H1 (cell line): Measurements from ENCODE around the gene ZNF697. TPM values are rescaled to one million over a fixed set of nuclear protein-coding genes. Genes with fewer than 3 reads are reported as not detected.

Source experiments
- CTCF ChIA-PET: fragments of 300-600 bp; sonication (Branson Sonifier 250); formaldehyde crosslinking; loops from one replicate; lab custom pipeline; 2021; ENCODE audit not compliant: partially characterized antibody; lab: Charles Lee
- POLR2A ChIA-PET: fragments of 300-600 bp; sonication (Branson Sonifier 250); formaldehyde crosslinking; loops from one replicate; lab custom pipeline; 2021; ENCODE audit warnings: inconsistent platforms; ENCODE audit not compliant: partially characterized antibody; lab: Charles Lee
- DNase-seq, 2 experiments: peaks; one replicate each; pipeline versions ENCODE4 v3.0.0 to v3.0.0-alpha.2; 2010 to 2022; ENCODE audit warnings: low spot score in 2 of 2, low read depth in 1 of 2, mixed read lengths in 1 of 2
- FAIRE-seq: peaks from 2 replicates; lab custom pipeline; 2011; peaks lifted over from hg19 to GRCh38; lab: Jason Lieb, UNC
- H2AFZ ChIP-seq: 2 replicates; pipeline ENCODE4 v1.8.1; 2012; ENCODE audit warnings: low read length, inconsistent platforms
- H2AK5ac ChIP-seq: 2 replicates; pipeline ENCODE4 v1.6.1; 2013; ENCODE audit warnings: low read depth, low read length
- H2BK120ac ChIP-seq: replicated peaks from 2 replicates; pipeline ENCODE3; 2013; ENCODE audit warnings: low read depth, low read length, inconsistent platforms
- H2BK12ac ChIP-seq: 2 replicates; pipeline ENCODE4 v1.6.1; 2013; ENCODE audit warnings: low read depth, low read length
- H2BK15ac ChIP-seq: 2 replicates; pipeline ENCODE4 v1.6.1; 2013; ENCODE audit warnings: low read length
- H2BK20ac ChIP-seq: 2 replicates; pipeline ENCODE4 v1.6.1; 2013; ENCODE audit warnings: low read length
- H2BK5ac ChIP-seq: 2 replicates; pipeline ENCODE4 v1.6.1; 2013; ENCODE audit warnings: low read depth, low read length
- H3K14ac ChIP-seq: 2 replicates; pipeline ENCODE4 v1.6.1; 2013; ENCODE audit warnings: inconsistent platforms; ENCODE audit not compliant: insufficient read length
- H3K18ac ChIP-seq: 2 replicates; pipeline ENCODE4 v1.6.1; 2013; ENCODE audit warnings: low read length; ENCODE audit errors: extremely low read depth
- H3K23ac ChIP-seq: 2 replicates; pipeline ENCODE4 v1.6.1; 2013; ENCODE audit warnings: inconsistent platforms; ENCODE audit not compliant: insufficient read length
- H3K23me2 ChIP-seq: 2 replicates; pipeline ENCODE4 v1.6.1; 2013; ENCODE audit warnings: low read depth, low read length
- H3K27ac ChIP-seq: 2 replicates; pipeline ENCODE4 v1.6.1; 2011; ENCODE audit warnings: low read depth, low read length, inconsistent platforms
- H3K27me3 ChIP-seq, 4 experiments: replicated peaks in 1 of 4; 1 replicate in 1 of 4; 2 replicates in 3 of 4; pipeline versions ENCODE4 v1.6.1 to v1.8.1; 2011 to 2013; ENCODE audit warnings: low read length in 3 of 4, mild to moderate bottlenecking in 3 of 4, inconsistent platforms in 2 of 4, mixed read lengths in 2 of 4, moderate library complexity in 1 of 4; ENCODE audit not compliant: control insufficient read depth in 3 of 4, insufficient read depth in 3 of 4; ENCODE audit errors: extremely low read depth in 1 of 4
- H3K36me3 ChIP-seq, 4 experiments: 2 replicates each; pipeline versions ENCODE4 v1.6.1 to v1.8.1; 2011 to 2013; ENCODE audit warnings: mild to moderate bottlenecking in 4 of 4, low read length in 3 of 4, moderate library complexity in 2 of 4, control low read depth in 1 of 4, inconsistent platforms in 1 of 4; ENCODE audit not compliant: insufficient read depth in 4 of 4, control insufficient read depth in 2 of 4
- H3K4ac ChIP-seq: replicated peaks from 2 replicates; pipeline ENCODE3; 2013; ENCODE audit warnings: low read length, low read depth, mixed read lengths, inconsistent platforms; ENCODE audit not compliant: insufficient read length
- H3K4me1 ChIP-seq, 4 experiments: replicated peaks in 1 of 4; 1 replicate in 1 of 4; 2 replicates in 3 of 4; pipeline versions ENCODE4 v1.6.1 to v1.8.1; 2011 to 2013; ENCODE audit warnings: low read length in 3 of 4, inconsistent platforms in 2 of 4, mixed read lengths in 1 of 4; ENCODE audit not compliant: insufficient read depth in 4 of 4, control insufficient read depth in 3 of 4
- H3K4me2 ChIP-seq, 2 experiments: 2 replicates each; pipeline versions ENCODE4 v1.6.1 to v1.8.1; 2011 to 2013; ENCODE audit warnings: low read depth in 2 of 2, low read length in 2 of 2, control low read depth in 1 of 2, inconsistent platforms in 1 of 2, mild to moderate bottlenecking in 1 of 2; ENCODE audit not compliant: insufficient read depth in 1 of 2
- H3K4me3 ChIP-seq, 4 experiments: fragments of 200-600, 300-600 bp in 1 of 4; sonication (generic), shearing (Covaris generic), sonication (Bioruptor Twin) in 1 of 4; 2 replicates each; pipeline versions ENCODE4 v1.5.1 to v1.8.1; 2011 to 2016; ENCODE audit warnings: low read length in 4 of 4, low read depth in 3 of 4, control low read depth in 2 of 4, inconsistent platforms in 2 of 4, mild to moderate bottlenecking in 2 of 4, mixed read lengths in 1 of 4, moderate library complexity in 1 of 4; ENCODE audit not compliant: insufficient read depth in 2 of 4; ENCODE audit errors: extremely low read depth in 1 of 4
- H3K56ac ChIP-seq: replicated peaks from 2 replicates; pipeline ENCODE3; 2013; ENCODE audit warnings: low read depth, mild to moderate bottlenecking, mixed read lengths, low read length, inconsistent platforms; ENCODE audit not compliant: insufficient read length
- H3K79me1 ChIP-seq: 2 replicates; pipeline ENCODE4 v1.6.1; 2013; ENCODE audit warnings: low read depth, low read length, control low read depth
- H3K79me2 ChIP-seq, 2 experiments: 2 replicates each; pipeline versions ENCODE4 v1.6.1 to v1.8.1; 2012 to 2013; ENCODE audit warnings: low read length in 2 of 2, mild to moderate bottlenecking in 2 of 2, inconsistent platforms in 1 of 2; ENCODE audit not compliant: insufficient read depth in 2 of 2, control insufficient read depth in 1 of 2
- H3K9ac ChIP-seq, 4 experiments: replicated peaks in 1 of 4; 1 replicate in 1 of 4; 2 replicates in 3 of 4; pipeline versions ENCODE4 v1.6.1 to v1.8.1; 2011 to 2013; ENCODE audit warnings: low read depth in 3 of 4, low read length in 3 of 4, control low read depth in 2 of 4, mild to moderate bottlenecking in 2 of 4, moderate library complexity in 2 of 4, inconsistent platforms in 1 of 4; ENCODE audit errors: extremely low read depth in 1 of 4
- H3K9me3 ChIP-seq, 2 experiments: 2 replicates each; pipeline versions ENCODE4 v1.6.1 to v1.8.1; 2012 to 2013; ENCODE audit warnings: mild to moderate bottlenecking in 2 of 2, moderate library complexity in 2 of 2, control low read depth in 1 of 2, inconsistent platforms in 1 of 2, low read depth in 1 of 2, low read length in 1 of 2, mixed read lengths in 1 of 2; ENCODE audit not compliant: insufficient read depth in 2 of 2
- H4K20me1 ChIP-seq, 2 experiments: replicated peaks in 1 of 2; 2 replicates each; pipeline versions ENCODE3 to v1.8.1; 2011 to 2013; ENCODE audit warnings: inconsistent platforms in 2 of 2, low read length in 2 of 2, mild to moderate bottlenecking in 1 of 2; ENCODE audit not compliant: insufficient read depth in 2 of 2, control insufficient read depth in 1 of 2
- H4K5ac ChIP-seq: 2 replicates; pipeline ENCODE4 v1.6.1; 2013; ENCODE audit warnings: low read length, low read depth, mixed read lengths, inconsistent platforms; ENCODE audit not compliant: insufficient read length
- H4K8ac ChIP-seq: 2 replicates; pipeline ENCODE4 v1.8.0; 2013; ENCODE audit warnings: mild to moderate bottlenecking, moderate library complexity, low read length, inconsistent platforms; ENCODE audit not compliant: insufficient read depth; ENCODE audit errors: extremely low read depth
- H4K91ac ChIP-seq: replicated peaks from 2 replicates; pipeline ENCODE3; 2013; ENCODE audit warnings: low read length, mixed read lengths, inconsistent platforms; ENCODE audit not compliant: insufficient read length
- BACH1 ChIP-seq: IDR thresholded peaks from 2 replicates; pipeline ENCODE4 v1.6.1; 2012; ENCODE audit warnings: low read length, improper control_type of control experiment
- BCL11A ChIP-seq, 2 experiments: IDR thresholded peaks; one replicate each; pipeline ENCODE4 v1.6.1; 2011; ENCODE audit warnings: low read depth in 2 of 2, low read length in 2 of 2, mild to moderate bottlenecking in 2 of 2
- BRCA1 ChIP-seq: IDR thresholded peaks from 2 replicates; pipeline ENCODE4 v1.6.1; 2012; ENCODE audit warnings: low read depth, low read length, improper control_type of control experiment
- HDAC2 ChIP-seq, 2 experiments: fragments of 300-600 bp in 1 of 2; sonication (generic) in 1 of 2; IDR thresholded peaks; 2 replicates each; pipeline ENCODE4 v1.6.1; 2011 to 2012; ENCODE audit warnings: low read depth in 2 of 2, low read length in 2 of 2, mild to moderate bottlenecking in 2 of 2, moderate library complexity in 2 of 2, borderline replicate concordance in 1 of 2, inconsistent platforms in 1 of 2
- JUN ChIP-seq: IDR thresholded peaks from 2 replicates; pipeline ENCODE4 v1.6.1; 2011; ENCODE audit warnings: low read depth, mild to moderate bottlenecking, improper control_type of control experiment, low read length
- JUND ChIP-seq: IDR thresholded peaks from 2 replicates; pipeline ENCODE4 v1.6.1; 2011; ENCODE audit warnings: mild to moderate bottlenecking, improper control_type of control experiment, low read length
- KDM1A ChIP-seq: fragments of 200-600, 300-600 bp; sonication (generic); IDR thresholded peaks from 2 replicates; pipeline ENCODE4 v1.7.1; 2016; ENCODE audit warnings: mild to moderate bottlenecking, low read length, borderline replicate concordance
- RXRA ChIP-seq: IDR thresholded peaks from 2 replicates; pipeline ENCODE4 v1.6.1; 2011; ENCODE audit warnings: low read depth, mild to moderate bottlenecking, low read length, moderate library complexity; ENCODE audit not compliant: insufficient read depth
- SIRT6 ChIP-seq: IDR thresholded peaks from one replicate; pipeline ENCODE4 v1.7.1; 2012; ENCODE audit warnings: low read length, inconsistent platforms
- WGBS, 2 experiments: shearing (Covaris generic) in 1 of 2; methylation state at CpG; one replicate each; pipeline versions ENCODE4 v1.1.6 to v1.1.7; 2013 to 2015; ENCODE audit warnings: low lambda C conversion rate in 2 of 2, mixed read lengths in 2 of 2, inconsistent platforms in 1 of 2, low coverage in 1 of 2, missing lambda C conversion rate in 1 of 2; ENCODE audit not compliant: insufficient replicate concordance in 2 of 2, insufficient coverage in 1 of 2, insufficient read length in 1 of 2; ENCODE audit errors: extremely low coverage in 1 of 2, missing lambda C conversion rate in 1 of 2; 5-methylcytosine and 5-hydroxymethylcytosine counted together
- polyA plus RNA-seq, 7 experiments: library from polyadenylated mRNA; depleted of rRNA in 3 of 7; stranded (reverse) in 5 of 7; unstranded in 2 of 7; fragments of >200 nt in 5 of 7; fragments of 200-250 nt in 2 of 7; gene quantifications; 1 replicate in 5 of 7; 2 replicates in 1 of 7; 4 replicates in 1 of 7; pipeline versions ENCODE4 v1.2.1 to v1.2.3, GENCODE V29; 2011 to 2013; ENCODE audit warnings: missing spikeins in 2 of 7, mixed read lengths in 2 of 7
- total RNA-seq: library from RNA; stranded (reverse); fragmentation: NEBNext Ultra II Directional; extraction: Animal tissue kit (Norgen Biotek cat#: 25700); gene quantifications from 2 replicates; pipeline ENCODE4 v1.2.1, GENCODE V29; 2021

ZNF697 gene
- total and polyA plus RNA-seq, 2 of the 8 experiments (the other 6 are each of a cell fraction or from before 2014, with no cell fraction given) = 5.6 to 18.3 TPM

DNA sequence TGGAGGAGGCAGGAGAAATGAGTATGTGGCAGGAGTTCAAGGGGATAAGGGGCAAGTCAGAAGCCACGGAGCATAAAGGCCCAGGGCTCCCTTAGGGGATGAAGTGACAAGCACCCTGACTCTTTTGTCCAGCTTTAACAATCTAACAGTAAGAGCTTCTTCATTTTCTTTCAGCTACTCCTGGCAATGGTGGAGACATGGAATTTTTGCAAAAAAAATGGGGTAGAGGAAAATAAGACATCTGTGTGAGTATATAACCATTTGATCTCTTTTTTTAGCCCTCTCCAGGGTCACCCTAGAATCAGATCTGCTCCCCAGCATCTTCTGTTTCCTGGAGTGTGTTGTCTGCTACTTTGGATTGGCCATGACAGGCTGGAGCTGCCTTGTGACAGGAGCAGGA, 47.1 kb downstream of the ZNF697 start:
- H3K23me2 ChIP-seq = no peaks in the 10 kb centered on the region
- no peak overlapping the region for H3K4me3 ChIP-seq
- no peak for FAIRE-seq
- POLR2A ChIA-PET = interaction anchor here (1.1 kb wide), 1 partner anchor 113 kb away, joined by 4 read pairs; no protein-coding TSS in a partner anchor
- whole genome bisulfite sequencing, 2 experiments = 100% methylated on average over 1 of the region's 1 CpG; no CpG with 5 or more reads in 1 of the 2 experiments
- H3K27me3 ChIP-seq = no peaks in the 10 kb centered on the region
- TF ChIP-seq SIRT6 = no peak
- no peak for TF ChIP-seq JUND
- no peak for TF ChIP-seq BRCA1
- TF ChIP-seq JUN = no peak
- no peak for TF ChIP-seq BACH1
- no peak for TF ChIP-seq HDAC2 (IDR thresholded peaks at IDR 0.05; ENCODE audit: borderline replicate concordance in 1 of 2, low read depth in 2 of 2, low read length in 2 of 2)
- no peak for TF ChIP-seq KDM1A
- no peak for TF ChIP-seq RXRA
- no peak for TF ChIP-seq BCL11A (IDR thresholded peaks at IDR 0.05; ENCODE audit: low read depth in 2 of 2, low read length in 2 of 2)
- TF ChIP-seq, all 59 proteins: peak for 0
- H2BK5ac ChIP-seq = no peak overlapping the region
- H2AFZ ChIP-seq = no peak overlapping the region
- H2BK12ac ChIP-seq = no peak overlapping the region
- no peak overlapping the region for H3K9ac ChIP-seq
- H3K9me3 ChIP-seq = no peaks in the 10 kb centered on the region
- no peak overlapping the region for H4K8ac ChIP-seq
- no peak overlapping the region for H3K27ac ChIP-seq
- H4K20me1 ChIP-seq = no peaks in the 10 kb centered on the region
- no peak for DNase-seq
- H3K18ac ChIP-seq = no peak overlapping the region
- H3K23ac ChIP-seq = no peak overlapping the region
- H3K56ac ChIP-seq = no peak overlapping the region
- H2BK15ac ChIP-seq = no peak overlapping the region
- CTCF ChIA-PET = interaction anchor here (1.0 to 2.5 kb wide), 6 partner anchors 9 to 228 kb away, joined by 3 to 6 read pairs (median 4); no protein-coding TSS in a partner anchor
- no peak overlapping the region for H4K91ac ChIP-seq
- H3K79me1 ChIP-seq = no peaks in the 10 kb centered on the region
- no peak overlapping the region for H2AK5ac ChIP-seq
- H3K4me2 ChIP-seq = no peak overlapping the region
- no peak overlapping the region for H2BK20ac ChIP-seq
- no peak overlapping the region for H4K5ac ChIP-seq
- no peaks in the 10 kb centered on the region for H3K36me3 ChIP-seq
- no peak overlapping the region for H3K14ac ChIP-seq
- H2BK120ac ChIP-seq = no peak overlapping the region
- no peaks in the 10 kb centered on the region for H3K4me1 ChIP-seq
- no peak overlapping the region for H3K4ac ChIP-seq
- H3K79me2 ChIP-seq = no peaks in the 10 kb centered on the region
